Endodermal cell (in vitro differentiated cells): ENCODE data around the gene DUOXA1. TPM values are rescaled to one million over a fixed set of nuclear protein-coding genes. Genes with fewer than 3 reads are reported as not detected.

Experiments used
- DNase-seq: peaks from one replicate; pipeline ENCODE4 v3.0.0-alpha.2; 2017
- H3K27ac ChIP-seq: 2 replicates; pipeline ENCODE4 v1.5.1; 2013; ENCODE audit warnings: mild to moderate bottlenecking, low read depth, low read length, moderate library complexity
- H3K27me3 ChIP-seq: 2 replicates; pipeline ENCODE4 v1.6.1; 2013; ENCODE audit warnings: mild to moderate bottlenecking, low read length, moderate library complexity; ENCODE audit not compliant: insufficient read depth, control insufficient read depth, poor library complexity, severe bottlenecking
- H3K36me3 ChIP-seq: 2 replicates; pipeline ENCODE4 v1.7.0; 2013; ENCODE audit warnings: mild to moderate bottlenecking, low read length, moderate library complexity; ENCODE audit not compliant: control insufficient read depth, insufficient read depth
- H3K4me1 ChIP-seq: one replicate; pipeline ENCODE4 v1.7.0; 2013; ENCODE audit warnings: low read length; ENCODE audit not compliant: control insufficient read depth, insufficient read depth
- H3K4me3 ChIP-seq: 2 replicates; pipeline ENCODE4 v1.5.1; 2013; ENCODE audit warnings: mild to moderate bottlenecking, low read length, moderate library complexity
- H3K9ac ChIP-seq: 2 replicates; pipeline ENCODE4 v1.6.1; 2013; ENCODE audit warnings: mild to moderate bottlenecking, low read length, moderate library complexity; ENCODE audit not compliant: poor library complexity, severe bottlenecking; ENCODE audit errors: extremely low read depth
- H3K9me3 ChIP-seq: 2 replicates; pipeline ENCODE4 v1.6.1; 2013; ENCODE audit warnings: mild to moderate bottlenecking, low read length, moderate library complexity; ENCODE audit not compliant: control insufficient read depth
- H3K27ac Mint-ChIP-seq: 2 replicates; pipeline ENCODE4 v1.8.0; 2020; ENCODE audit warnings: mixed read lengths
- H3K27me3 Mint-ChIP-seq: 2 replicates; pipeline ENCODE4 v1.8.0; 2021; ENCODE audit warnings: mild to moderate bottlenecking, mixed read lengths; ENCODE audit not compliant: insufficient read depth
- H3K36me3 Mint-ChIP-seq: 2 replicates; pipeline ENCODE4 v1.8.0; 2020; ENCODE audit warnings: low read depth, mixed read lengths
- H3K4me1 Mint-ChIP-seq: 2 replicates; pipeline ENCODE4 v1.8.0; 2020; ENCODE audit warnings: mixed read lengths
- H3K4me3 Mint-ChIP-seq: 2 replicates; pipeline ENCODE4 v1.8.0; 2020; ENCODE audit warnings: mild to moderate bottlenecking, moderate library complexity, mixed read lengths
- H3K9me3 Mint-ChIP-seq: 2 replicates; pipeline ENCODE4 v1.8.0; 2020; ENCODE audit warnings: mild to moderate bottlenecking, mixed read lengths
- CTCF ChIP-seq: fragments of 200-600 bp; sonication (generic); conservative IDR thresholded peaks from 2 replicates; pipeline ENCODE4 v1.5.0; 2021; ENCODE audit warnings: antibody characterized with exemption, mild to moderate bottlenecking
- WGBS, 2 experiments: methylation state at CpG; one replicate each; pipeline versions ENCODE4 v1.1.5 to v1.1.7; 2013; ENCODE audit warnings: missing lambda C conversion rate in 2 of 2, mixed read lengths in 1 of 2; ENCODE audit not compliant: insufficient coverage in 1 of 2, insufficient read length in 1 of 2; 5-methylcytosine and 5-hydroxymethylcytosine counted together
- long read RNA-seq, 4 experiments: library from polyadenylated mRNA in 2 of 4; library from RNA in 1 of 4; library from capped mRNA in 1 of 4; stranded (forward) in 3 of 4; unstranded in 1 of 4; transcript quantifications; one replicate each; pipeline ENCODE4 v2.0.0, GENCODE V29; 2020 to 2021; ENCODE audit warnings: inconsistent platforms in 1 of 4
- polyA plus RNA-seq, 2 experiments: library from polyadenylated mRNA; stranded (reverse); fragments of 50-300 nt; gene quantifications; one replicate each; pipeline ENCODE4 v1.2.3, GENCODE V29; 2013
- total RNA-seq, 2 donors: library from RNA; stranded (reverse); fragmentation: NEBNext Ultra II Directional in 1 of 2; extraction: Animal tissue kit (Norgen Biotek cat#: 25700) in 1 of 2; gene quantifications; 2 replicates in 1 of 2; 3 replicates in 1 of 2; pipeline ENCODE4 v1.2.1, GENCODE V29; 2021

DUOXA1 gene
- total RNA-seq, result under 1 TPM; 0.86 to 0.99 TPM
- polyA plus RNA-seq (2013, experiment 1 of 2), result 0.14 TPM
- polyA plus RNA-seq (2013, experiment 2 of 2), result 0.91 TPM
- long read RNA-seq, experiment 1, result 0 reads
- long read RNA-seq, experiment 2, result 0 reads
- long read RNA-seq, experiment 3, partial matches to known transcripts, result 0 of 2 reads
- long read RNA-seq, experiment 3, other reads (novel, unspliced or antisense), result 2 of 2 reads
- long read RNA-seq, experiment 4, result 0 reads

GRCh38 chr15:45129651-45130129, at the start of gene DUOXA1, which contains the start of gene DUOX1:
Gene DUOXA1 (minus strand): TSS chr15:45129879. CDS start chr15:45123014, 6,865 bp downstream.
Gene DUOX1 (plus strand): TSS chr15:45129994. CDS start chr15:45131967, 1,973 bp downstream.
- Mint-ChIP-seq H3K4me3 (peak within 1 kb of the TSS; percentile 51), H3K27me3 (peaks cover 95% of the 10 kb centered on the region), H3K9me3 (no peaks in the 10 kb centered on the region), H3K27ac (no peak within 1 kb of the TSS), H3K36me3 (no peaks in the 10 kb centered on the region), H3K4me1 (peaks cover 5% of the 10 kb centered on the region)
- H3K9ac ChIP-seq, result no peak within 1 kb of the TSS
- peaks cover 100% of the 10 kb centered on the region for H3K27me3 ChIP-seq
- peaks cover 3% of the 10 kb centered on the region for H3K4me1 ChIP-seq
- H3K9me3 ChIP-seq, result no peaks in the 10 kb centered on the region
- DNase-seq, result peak; percentile 88
- H3K4me3 ChIP-seq, result peak within 1 kb of the TSS; percentile 60
- no peaks in the 10 kb centered on the region for H3K36me3 ChIP-seq
- no peak within 1 kb of the TSS for H3K27ac ChIP-seq
- no peak for TF ChIP-seq CTCF
- 13 to 15% methylated on average over 9 to 46 of the region's 46 CpGs for WGBS, 2 experiments

GRCh38 chr15:45177285-45177684, 47.6 kb upstream of the DUOXA1 start:
- Histone ChIP-seq H3K36me3 (no peaks in the 10 kb centered on the region), H3K9ac (no peak overlapping the region), H3K4me1 (peaks cover 4% of the 10 kb centered on the region), H3K27me3 (no peaks in the 10 kb centered on the region), H3K9me3 (no peaks in the 10 kb centered on the region), H3K4me3 (no peak overlapping the region), H3K27ac (no peak overlapping the region)
- WGBS, 2 experiments, result 78 to 91% methylated on average over 3 of the region's 3 CpGs
- H3K4me3 Mint-ChIP-seq, result no peak overlapping the region
- no peak for TF ChIP-seq CTCF
- DNase-seq, result no peak
- H3K4me1 Mint-ChIP-seq, result peaks cover 16% of the 10 kb centered on the region
- H3K36me3 Mint-ChIP-seq, result peaks cover 50% of the 10 kb centered on the region
- H3K27ac Mint-ChIP-seq, result no peak overlapping the region
- no peaks in the 10 kb centered on the region for H3K9me3 Mint-ChIP-seq
- no peaks in the 10 kb centered on the region for H3K27me3 Mint-ChIP-seq

- no peak overlapping the region for H3K9ac ChIP-seq
- WGBS, 2 experiments, result 80 to 90% methylated on average over 1 of the region's 2 CpGs
- TF ChIP-seq CTCF, result no peak
- Mint-ChIP-seq H3K27me3 (no peaks in the 10 kb centered on the region), H3K4me1 (peaks cover 17% of the 10 kb centered on the region), H3K27ac (no peak overlapping the region), H3K9me3 (no peaks in the 10 kb centered on the region), H3K4me3 (no peak overlapping the region), H3K36me3 (peaks cover 43% of the 10 kb centered on the region)
- H3K9me3 ChIP-seq, result no peaks in the 10 kb centered on the region
- no peak overlapping the region for H3K27ac ChIP-seq
- no peaks in the 10 kb centered on the region for H3K36me3 ChIP-seq
- H3K4me3 ChIP-seq, result no peak overlapping the region
- no peaks in the 10 kb centered on the region for H3K27me3 ChIP-seq
- peaks cover 4% of the 10 kb centered on the region for H3K4me1 ChIP-seq
- no peak for DNase-seq
Measured at GRCh38 chr15:45174577-45174976, 44.9 kb upstream of the DUOXA1 start.
